Vagina (tissue), 2 donors: ENCODE data around the gene DNAL1.

Source experiments
- POLR2A ChIP-seq, 2 donors: fragments of 450-650 bp; IDR thresholded peaks; one replicate each; pipeline ENCODE4 v1.6.1; 2017; ENCODE audit warnings: antibody characterized with exemption in 2 of 2, mild to moderate bottlenecking in 2 of 2, moderate library complexity in 2 of 2
- POLR2AphosphoS5 ChIP-seq, 2 donors: sonication (generic); formaldehyde crosslinking; IDR thresholded peaks; one replicate each; pipeline ENCODE4 v1.9.0; 2017; ENCODE audit warnings: antibody characterized with exemption in 2 of 2, mild to moderate bottlenecking in 2 of 2, low read depth in 1 of 2; ENCODE audit not compliant: insufficient read depth in 1 of 2
- TF ChIP-seq, protein P1 (sequence below), 3 experiments: fragments of 450-650 bp in 2 of 3; fragments of 200-600 bp in 1 of 3; sonication (generic) in 1 of 3; IDR thresholded peaks; one replicate each; pipeline ENCODE4 v1.5.1; 2017 to 2019; ENCODE audit warnings: antibody characterized with exemption in 3 of 3, mild to moderate bottlenecking in 2 of 3, moderate library complexity in 2 of 3

DNA sequence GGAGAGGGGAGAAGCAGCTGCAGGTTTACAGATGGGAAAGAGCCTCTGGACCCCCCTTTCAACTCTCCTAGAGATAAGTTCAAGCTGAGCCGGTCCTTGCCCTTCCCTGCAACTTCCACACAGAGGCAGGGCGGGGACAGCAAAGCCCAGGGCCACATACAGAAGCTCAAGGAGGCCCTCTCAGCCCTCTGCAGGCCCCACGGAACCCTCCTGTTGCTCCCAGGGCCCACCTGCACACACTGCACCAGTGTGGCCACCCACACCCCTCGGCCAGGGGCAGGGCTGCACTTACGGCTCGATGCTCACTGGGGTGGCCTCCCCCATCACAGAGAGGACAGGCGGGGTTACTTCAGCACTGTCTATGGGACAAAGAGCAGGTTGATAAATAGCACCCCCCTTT, 82.4 kb downstream of the DNAL1 start:
- TF ChIP-seq, protein P1, sequence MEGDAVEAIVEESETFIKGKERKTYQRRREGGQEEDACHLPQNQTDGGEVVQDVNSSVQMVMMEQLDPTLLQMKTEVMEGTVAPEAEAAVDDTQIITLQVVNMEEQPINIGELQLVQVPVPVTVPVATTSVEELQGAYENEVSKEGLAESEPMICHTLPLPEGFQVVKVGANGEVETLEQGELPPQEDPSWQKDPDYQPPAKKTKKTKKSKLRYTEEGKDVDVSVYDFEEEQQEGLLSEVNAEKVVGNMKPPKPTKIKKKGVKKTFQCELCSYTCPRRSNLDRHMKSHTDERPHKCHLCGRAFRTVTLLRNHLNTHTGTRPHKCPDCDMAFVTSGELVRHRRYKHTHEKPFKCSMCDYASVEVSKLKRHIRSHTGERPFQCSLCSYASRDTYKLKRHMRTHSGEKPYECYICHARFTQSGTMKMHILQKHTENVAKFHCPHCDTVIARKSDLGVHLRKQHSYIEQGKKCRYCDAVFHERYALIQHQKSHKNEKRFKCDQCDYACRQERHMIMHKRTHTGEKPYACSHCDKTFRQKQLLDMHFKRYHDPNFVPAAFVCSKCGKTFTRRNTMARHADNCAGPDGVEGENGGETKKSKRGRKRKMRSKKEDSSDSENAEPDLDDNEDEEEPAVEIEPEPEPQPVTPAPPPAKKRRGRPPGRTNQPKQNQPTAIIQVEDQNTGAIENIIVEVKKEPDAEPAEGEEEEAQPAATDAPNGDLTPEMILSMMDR (IDR thresholded peaks at IDR 0.05), result no peak
- TF ChIP-seq POLR2A (IDR thresholded peaks at IDR 0.05) (no peak), POLR2AphosphoS5 (IDR thresholded peaks at IDR 0.05; ENCODE audit: insufficient read depth in 1 of 2, low read depth in 1 of 2) (no peak)
